ENCODE data around the gene CCL3. TPM values are rescaled to one million over a fixed set of nuclear protein-coding genes. Genes with fewer than 3 reads are reported as not detected.

CCL3 gene
- total RNA-seq, 4 donors from 2014 or later = 2.4 TPM; not detected in 3

DNA sequence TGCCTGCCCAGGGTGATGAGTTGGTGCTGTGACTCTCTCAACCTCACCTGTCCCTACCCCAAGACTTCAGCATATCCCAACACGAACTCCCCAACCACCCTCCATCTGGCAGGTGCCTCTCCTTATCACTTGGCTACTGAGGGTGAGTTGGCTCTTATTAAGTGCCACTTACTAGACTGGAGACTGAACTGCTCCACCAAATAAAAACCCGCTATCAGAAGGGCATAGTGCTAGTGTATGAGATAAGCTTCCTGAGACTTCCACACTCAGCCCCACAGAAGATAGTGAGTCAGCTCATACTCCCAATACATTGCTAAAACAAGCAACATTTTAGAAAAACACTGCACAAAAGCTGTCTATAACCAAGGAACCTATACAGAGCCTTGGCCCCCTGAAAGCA lies 41.9 kb downstream of the CCL3 start:
- Histone ChIP-seq H3K27me3 (peaks cover 18% of the 10 kb centered on the region), H3K27ac (no peak overlapping the region), H3K9me3 (peaks cover 0 to 50% (median 0%) of the 10 kb centered on the region in 3 donors), H3K36me3 (no peaks in the 10 kb centered on the region), H3K4me1 (no peaks in the 10 kb centered on the region), H3K4me3 (no peak overlapping the region)
- WGBS, 2 donors (ENCODE audit: low coverage in 1 of 2) = 88% methylated on average over 1 of the region's 2 CpGs; no CpG with 5 or more reads in 1 of the 2 donors
- TF ChIP-seq EP300 (IDR thresholded peaks at IDR 0.05) = no peak
- no peak for TF ChIP-seq POLR2AphosphoS5 (IDR thresholded peaks at IDR 0.05)
- TF ChIP-seq POLR2A (IDR thresholded peaks at IDR 0.05) = no peak
- TF ChIP-seq, protein P1, sequence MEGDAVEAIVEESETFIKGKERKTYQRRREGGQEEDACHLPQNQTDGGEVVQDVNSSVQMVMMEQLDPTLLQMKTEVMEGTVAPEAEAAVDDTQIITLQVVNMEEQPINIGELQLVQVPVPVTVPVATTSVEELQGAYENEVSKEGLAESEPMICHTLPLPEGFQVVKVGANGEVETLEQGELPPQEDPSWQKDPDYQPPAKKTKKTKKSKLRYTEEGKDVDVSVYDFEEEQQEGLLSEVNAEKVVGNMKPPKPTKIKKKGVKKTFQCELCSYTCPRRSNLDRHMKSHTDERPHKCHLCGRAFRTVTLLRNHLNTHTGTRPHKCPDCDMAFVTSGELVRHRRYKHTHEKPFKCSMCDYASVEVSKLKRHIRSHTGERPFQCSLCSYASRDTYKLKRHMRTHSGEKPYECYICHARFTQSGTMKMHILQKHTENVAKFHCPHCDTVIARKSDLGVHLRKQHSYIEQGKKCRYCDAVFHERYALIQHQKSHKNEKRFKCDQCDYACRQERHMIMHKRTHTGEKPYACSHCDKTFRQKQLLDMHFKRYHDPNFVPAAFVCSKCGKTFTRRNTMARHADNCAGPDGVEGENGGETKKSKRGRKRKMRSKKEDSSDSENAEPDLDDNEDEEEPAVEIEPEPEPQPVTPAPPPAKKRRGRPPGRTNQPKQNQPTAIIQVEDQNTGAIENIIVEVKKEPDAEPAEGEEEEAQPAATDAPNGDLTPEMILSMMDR (IDR thresholded peaks at IDR 0.05) = no peak
- no peak for ATAC-seq

Small RNA genes lying within 50 kb of the gene (small RNA-seq; reads per million reads assigned to genes)
- 0 reads per million in 4 donors for gene RN7SL301P

Other genes with a start within 250 kb of the CCL3 start
- under 1 TPM in 1 of 4 donors, not detected in 3; 0.27 TPM for gene HEATR9, start 221.3 kb downstream of the CCL3 start, total RNA-seq
- gene CCL5, start 209.8 kb downstream of the CCL3 start, total RNA-seq = 1 to 10 TPM in 3 of 4 donors, under 1 TPM in 1; 0.78 to 3.8 (median 2.2) TPM
- gene RDM1, start 159.4 kb downstream of the CCL3 start, total RNA-seq = under 1 TPM in 1 of 4 donors, not detected in 3; 0.79 TPM
- not detected for gene LYZL6, start 146.4 kb downstream of the CCL3 start, total RNA-seq
- not detected for gene CCL16, start 108.6 kb downstream of the CCL3 start, total RNA-seq
- 10 to 100 TPM in 3 of 4 donors, 1 to 10 TPM in 1; 6.5 to 57.5 (median 38.0) TPM for gene CCL14, start 103.4 kb downstream of the CCL3 start, total RNA-seq
- not detected for gene CCL15, start 88.6 kb downstream of the CCL3 start, total RNA-seq
- 10 to 100 TPM in 1 of 4 donors, 1 to 10 TPM in 2, not detected in 1; 1.2 to 12.9 (median 7.3) TPM for gene CCL23, start 72.2 kb downstream of the CCL3 start, total RNA-seq
- 10 to 100 TPM in 2 of 4 donors, 1 to 10 TPM in 1, not detected in 1; 5.9 to 18.0 (median 11.9) TPM for gene CCL18, start 25.9 kb downstream of the CCL3 start, total RNA-seq
- 1 to 10 TPM in 2 of 4 donors, not detected in 2; 1.4 to 4.7 TPM for gene CCL4, start 13.7 kb upstream of the CCL3 start, total RNA-seq
- 1 to 10 TPM; 1.7 to 9.2 (median 5.0) TPM for gene TBC1D3B, start 86.5 kb upstream of the CCL3 start, total RNA-seq
- not detected for gene CCL3L1, start 106.6 kb upstream of the CCL3 start, total RNA-seq
- under 1 TPM in 1 of 4 donors, not detected in 3; 0.69 TPM for gene CCL4L2, start 120.9 kb upstream of the CCL3 start, total RNA-seq
- gene TBC1D3I, start 174.4 kb upstream of the CCL3 start, total RNA-seq = not detected
- gene TBC1D3G, start 233.7 kb upstream of the CCL3 start, total RNA-seq = 1 to 10 TPM in 1 of 4 donors, under 1 TPM in 1, not detected in 2; 0.31 to 1.9 TPM